GM13976 (cell line): ENCODE results near the gene THSD4.

Source experiments
- DNase-seq: peaks from one replicate; pipeline ENCODE4 v3.0.0; 2012; ENCODE audit warnings: low spot score
- CTCF ChIP-seq: IDR thresholded peaks from 2 replicates; pipeline ENCODE4 v1.5.1; 2012; ENCODE audit warnings: borderline replicate concordance, mild to moderate bottlenecking; ENCODE audit not compliant: insufficient read depth; ENCODE audit errors: extremely low read depth, missing control alignments, control extremely low read depth
- in situ Hi-C: fragments of 300-500 bp; cut with MboI; formaldehyde crosslinking; loops from one replicate; pipeline ENCODE4 v1.12.0; 2022; ENCODE audit warnings: low sequenced_read_pairs, mixed read lengths, inconsistent platforms; ENCODE audit not compliant: unreplicated experiment

Gene THSD4

GRCh38 chr15:71111181-71111565 lies 4.1 kb upstream of the THSD4 start:
- TF ChIP-seq CTCF: no peak
- no peak for DNase-seq
- in situ Hi-C loops: loop anchor here (10.0 kb wide), 1 partner anchor 334 kb away; no protein-coding TSS in a partner anchor

- no peak for DNase-seq
- in situ Hi-C loops: loop anchor here (10.0 kb wide), 1 partner anchor 333 kb away; no protein-coding TSS in a partner anchor
- no peak for TF ChIP-seq CTCF
Measured at GRCh38 chr15:71111950-71112349, 3.3 kb upstream of the THSD4 start.

- no peak for DNase-seq
- in situ Hi-C loops: loop anchor here (10.0 kb wide), 1 partner anchor 332 kb away; no protein-coding TSS in a partner anchor
- TF ChIP-seq CTCF: no peak
Measured at GRCh38 chr15:71112429-71112828, 2.8 kb upstream of the THSD4 start.

GRCh38 chr15:71114066-71114680 lies 1.1 kb upstream of the THSD4 start:
- no peak for TF ChIP-seq CTCF
- in situ Hi-C loops: loop anchor here (10.0 kb wide), 1 partner anchor 331 kb away; no protein-coding TSS in a partner anchor
- DNase-seq: no peak

- in situ Hi-C loops: loop anchor here (10.0 kb wide), 1 partner anchor 329 kb away; no protein-coding TSS in a partner anchor
- no peak for DNase-seq
- TF ChIP-seq CTCF: no peak
Measured at GRCh38 chr15:71115567-71116351, 488 bp downstream of the THSD4 start.

GRCh38 chr15:71116366-71116765 lies 1.1 kb downstream of the THSD4 start:
- in situ Hi-C loops: loop anchor here (10.0 kb wide), 1 partner anchor 328 kb away; no protein-coding TSS in a partner anchor
- no peak for DNase-seq

More at GRCh38 chr15:71116366-71116765, 1.1 kb downstream of the THSD4 start:
- no peak for TF ChIP-seq CTCF
